T-helper 2 cell treated with Interferon-gamma antibody and Interleukin-4, amounts not matched to agents 5 μg/mL and 100 μg/mL, for 36 hours (primary cell): ENCODE results near the gene MKRN2.

Experiments
- DNase-seq: peaks from one replicate; pipeline ENCODE4 v3.0.0; 2021; ENCODE audit warnings: low spot score
- H3K27ac Mint-ChIP-seq: one replicate; pipeline ENCODE4 v1.8.0; 2021; ENCODE audit warnings: mild to moderate bottlenecking, mixed read lengths
- H3K27me3 Mint-ChIP-seq: one replicate; pipeline ENCODE4 v1.8.0; 2021; ENCODE audit warnings: low read depth, mixed read lengths
- H3K36me3 Mint-ChIP-seq: one replicate; pipeline ENCODE4 v1.8.0; 2021; ENCODE audit warnings: low read depth, mixed read lengths
- H3K4me1 Mint-ChIP-seq: one replicate; pipeline ENCODE4 v1.8.0; 2021; ENCODE audit warnings: low read depth, mixed read lengths
- H3K4me3 Mint-ChIP-seq: one replicate; pipeline ENCODE4 v1.8.0; 2022; ENCODE audit warnings: mild to moderate bottlenecking, moderate library complexity, mixed read lengths
- H3K9me3 Mint-ChIP-seq: one replicate; pipeline ENCODE4 v1.8.0; 2021; ENCODE audit warnings: mixed read lengths

MKRN2 gene

GRCh38 chr3:12556690-12557472 is at the start of gene MKRN2:
TSS of gene MKRN2 (plus strand) at chr3:12557087. CDS start at chr3:12557151, 64 bp downstream.
- Mint-ChIP-seq H3K9me3 (no peaks in the 10 kb centered on the region), H3K27ac (peak within 1 kb of the TSS; percentile 87), H3K4me3 (peak within 1 kb of the TSS; percentile 96), H3K36me3 (peaks cover 2% of the 10 kb centered on the region), H3K4me1 (peaks cover 41% of the 10 kb centered on the region), H3K27me3 (peaks cover 21% of the 10 kb centered on the region)
- DNase-seq = peak; percentile 84

DNA sequence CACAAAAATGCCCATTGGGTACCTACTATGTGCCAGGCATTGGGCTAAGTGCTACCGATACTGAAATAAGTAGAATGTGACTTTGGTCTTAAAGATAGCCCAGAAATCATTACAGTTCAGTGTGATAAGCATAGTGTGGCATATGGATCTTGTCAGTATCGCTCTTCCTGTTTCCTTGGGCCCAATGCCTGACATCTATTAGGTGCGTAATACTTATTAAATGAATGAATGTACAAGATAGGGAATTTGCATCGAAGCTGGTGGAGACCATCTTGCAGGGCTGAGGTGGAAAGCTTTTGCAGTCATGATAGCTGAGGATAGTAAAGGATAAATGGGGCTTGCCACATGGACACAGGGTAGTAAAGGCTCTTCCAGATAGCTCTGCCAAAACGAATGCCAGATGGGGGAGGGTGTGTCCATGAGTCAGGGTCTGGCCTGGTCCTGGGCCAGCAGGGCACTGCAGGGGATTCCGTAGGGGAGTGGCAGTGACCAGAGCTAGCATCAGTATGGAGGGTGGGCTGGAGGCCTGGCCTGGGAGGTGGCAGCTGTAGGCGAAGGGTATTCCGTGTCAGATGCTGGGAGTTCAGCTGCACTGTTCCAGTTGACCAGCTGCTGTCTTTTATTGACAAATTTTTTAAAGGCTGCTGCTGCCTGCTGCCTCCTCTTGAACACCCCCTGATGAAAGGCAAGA is 49.2 kb upstream of the MKRN2 start:
- H3K36me3 Mint-ChIP-seq = peaks cover 15% of the 10 kb centered on the region
- no peaks in the 10 kb centered on the region for H3K4me1 Mint-ChIP-seq
- no peaks in the 10 kb centered on the region for H3K9me3 Mint-ChIP-seq
- H3K27me3 Mint-ChIP-seq = no peaks in the 10 kb centered on the region
- H3K4me3 Mint-ChIP-seq = no peak overlapping the region
- DNase-seq = no peak
- H3K27ac Mint-ChIP-seq = no peak overlapping the region

DNA sequence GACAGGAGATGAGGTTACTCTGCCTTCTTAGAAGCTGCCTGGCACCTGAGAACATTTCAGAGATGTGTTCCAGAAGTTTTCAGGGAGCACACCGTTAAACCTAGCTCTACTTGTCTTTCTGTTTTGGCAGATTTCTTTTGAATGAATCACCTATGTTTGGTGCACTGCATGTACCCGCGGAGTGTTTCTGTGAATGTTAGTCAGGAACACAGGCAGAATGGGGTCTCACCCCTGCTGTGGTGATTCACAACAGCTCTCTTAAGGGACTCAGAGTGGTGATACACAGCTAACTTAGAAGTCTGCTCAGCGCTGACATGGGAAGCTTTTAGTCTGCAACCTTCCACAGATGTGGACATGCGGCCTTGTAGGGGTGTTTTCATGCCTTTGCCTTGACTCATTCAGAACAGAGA is 48.6 kb upstream of the MKRN2 start:
- no peaks in the 10 kb centered on the region for H3K4me1 Mint-ChIP-seq
- no peak overlapping the region for H3K4me3 Mint-ChIP-seq
- peaks cover 12% of the 10 kb centered on the region for H3K36me3 Mint-ChIP-seq
- H3K9me3 Mint-ChIP-seq = no peaks in the 10 kb centered on the region
- no peak overlapping the region for H3K27ac Mint-ChIP-seq
- DNase-seq = no peak
- H3K27me3 Mint-ChIP-seq = no peaks in the 10 kb centered on the region

DNA sequence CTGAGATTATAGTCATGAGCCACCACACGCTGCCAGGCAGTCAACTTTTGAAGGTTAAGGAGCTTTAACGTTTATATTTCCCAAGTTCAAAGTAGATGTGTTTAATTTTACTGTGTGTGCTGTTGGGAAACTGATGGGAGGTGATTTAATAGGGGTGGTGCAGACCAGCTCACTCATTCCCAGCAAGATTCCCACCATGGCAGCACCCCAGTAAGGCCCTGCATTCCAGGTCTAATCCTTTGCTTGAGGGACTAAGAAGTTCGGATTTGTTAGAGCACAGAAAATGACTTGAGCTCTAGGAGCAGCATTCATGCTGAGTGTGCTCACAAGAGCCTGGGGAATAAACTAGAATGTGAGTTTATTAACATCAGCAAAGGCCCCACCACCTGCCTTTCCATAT is 47.4 kb upstream of the MKRN2 start:
- H3K4me3 Mint-ChIP-seq = no peak overlapping the region
- DNase-seq = no peak
- no peaks in the 10 kb centered on the region for H3K4me1 Mint-ChIP-seq
- peaks cover 5% of the 10 kb centered on the region for H3K36me3 Mint-ChIP-seq
- no peak overlapping the region for H3K27ac Mint-ChIP-seq
- H3K27me3 Mint-ChIP-seq = no peaks in the 10 kb centered on the region
- no peaks in the 10 kb centered on the region for H3K9me3 Mint-ChIP-seq

- Mint-ChIP-seq H3K4me1 (no peaks in the 10 kb centered on the region), H3K27me3 (no peaks in the 10 kb centered on the region), H3K36me3 (peaks cover under 1% of the 10 kb centered on the region), H3K27ac (no peak overlapping the region), H3K9me3 (no peaks in the 10 kb centered on the region), H3K4me3 (no peak overlapping the region)
- no peak for DNase-seq
These were observed 44.3 kb upstream of the MKRN2 start for GRCh38 chr3:12512534-12513118.

DNA sequence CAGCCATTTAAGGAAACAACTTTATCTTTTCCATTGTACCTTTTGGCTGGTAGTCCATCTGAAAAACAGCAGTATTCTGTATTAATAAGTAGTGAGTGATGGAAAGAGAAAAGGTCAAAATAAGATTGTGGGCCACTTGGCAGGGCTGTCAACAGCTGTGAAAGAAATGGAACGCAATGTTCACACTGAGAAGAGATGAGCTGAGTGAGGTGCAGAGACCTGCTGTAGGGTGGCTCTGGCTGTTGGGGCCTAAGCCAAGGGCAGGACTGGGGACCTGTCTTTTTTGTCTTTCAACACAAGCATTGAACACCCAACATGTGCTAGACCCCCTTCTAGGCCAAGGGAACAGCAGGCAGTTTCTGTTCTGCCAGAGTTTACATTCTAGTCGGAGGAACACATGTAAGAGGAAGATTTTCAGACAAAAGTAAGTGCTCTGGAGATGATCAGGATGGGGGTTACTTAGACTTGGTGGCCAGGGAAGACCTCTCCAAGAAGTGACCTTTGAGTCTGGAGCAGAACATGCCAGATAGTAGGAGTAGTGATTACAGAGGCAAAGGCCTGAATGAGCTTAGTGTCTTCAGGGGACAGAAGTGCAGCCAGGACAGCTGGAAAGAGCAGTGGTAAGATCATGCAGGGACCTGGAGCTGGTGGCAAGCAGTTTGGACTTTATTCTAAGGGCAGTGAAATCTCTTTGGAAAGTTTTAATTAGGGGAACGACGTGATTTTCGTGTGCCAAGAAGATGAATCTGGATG is 43.0 kb upstream of the MKRN2 start:
- Mint-ChIP-seq H3K27me3 (no peaks in the 10 kb centered on the region), H3K4me3 (no peak overlapping the region), H3K36me3 (peaks cover under 1% of the 10 kb centered on the region), H3K9me3 (no peaks in the 10 kb centered on the region), H3K27ac (no peak overlapping the region), H3K4me1 (no peaks in the 10 kb centered on the region)
- no peak for DNase-seq

GRCh38 chr3:12515631-12516030 is 41.3 kb upstream of the MKRN2 start:
- no peak for DNase-seq
- H3K27ac Mint-ChIP-seq = no peak overlapping the region
- no peaks in the 10 kb centered on the region for H3K9me3 Mint-ChIP-seq

DNA sequence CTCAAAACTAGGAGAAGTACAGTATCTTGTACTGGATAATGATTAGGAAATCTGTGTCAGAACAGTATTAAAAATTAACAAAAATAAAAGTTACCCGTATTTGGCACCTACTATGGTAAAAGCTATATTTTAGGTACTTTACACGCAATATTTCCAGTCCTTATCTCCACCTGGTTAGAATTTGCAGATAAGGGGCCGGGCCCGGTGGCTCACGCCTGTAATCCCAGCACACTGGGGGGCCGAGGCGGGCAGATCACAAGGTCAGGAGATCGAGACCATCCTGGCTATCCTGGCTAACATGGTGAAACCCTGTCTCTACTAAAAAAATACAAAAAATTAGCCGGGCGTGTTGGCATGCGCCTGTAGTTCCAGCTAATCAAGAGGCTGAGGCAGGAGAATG is 40.0 kb upstream of the MKRN2 start:
- Mint-ChIP-seq H3K36me3 (peaks cover 7% of the 10 kb centered on the region), H3K27me3 (no peaks in the 10 kb centered on the region)

More at GRCh38 chr3:12515631-12516030, 41.3 kb upstream of the MKRN2 start:
- H3K4me1 Mint-ChIP-seq = no peaks in the 10 kb centered on the region
- no peaks in the 10 kb centered on the region for H3K27me3 Mint-ChIP-seq
- H3K4me3 Mint-ChIP-seq = no peak overlapping the region
- H3K36me3 Mint-ChIP-seq = peaks cover 2% of the 10 kb centered on the region

GRCh38 chr3:12518261-12519028 is 38.4 kb upstream of the MKRN2 start:
- Mint-ChIP-seq H3K36me3 (peaks cover 8% of the 10 kb centered on the region), H3K4me3 (no peak overlapping the region), H3K9me3 (peaks cover 4% of the 10 kb centered on the region), H3K27me3 (no peaks in the 10 kb centered on the region), H3K27ac (no peak overlapping the region), H3K4me1 (no peaks in the 10 kb centered on the region)
- DNase-seq = no peak

More for the DNA sequence above, 40.0 kb upstream of the MKRN2 start:
- H3K9me3 Mint-ChIP-seq = peaks cover 4% of the 10 kb centered on the region
- H3K27ac Mint-ChIP-seq = no peak overlapping the region
- no peak overlapping the region for H3K4me3 Mint-ChIP-seq
- no peak for DNase-seq
- no peaks in the 10 kb centered on the region for H3K4me1 Mint-ChIP-seq

- Mint-ChIP-seq H3K9me3 (peaks cover 4% of the 10 kb centered on the region), H3K27ac (no peak overlapping the region), H3K36me3 (peaks cover 8% of the 10 kb centered on the region), H3K4me1 (no peaks in the 10 kb centered on the region), H3K27me3 (no peaks in the 10 kb centered on the region), H3K4me3 (no peak overlapping the region)
- no peak for DNase-seq
These were observed 35.9 kb upstream of the MKRN2 start for GRCh38 chr3:12521010-12521409.

- peaks cover 8% of the 10 kb centered on the region for H3K36me3 Mint-ChIP-seq
- DNase-seq = no peak
- no peak overlapping the region for H3K4me3 Mint-ChIP-seq
- no peaks in the 10 kb centered on the region for H3K4me1 Mint-ChIP-seq
- H3K27ac Mint-ChIP-seq = no peak overlapping the region
- peaks cover 4% of the 10 kb centered on the region for H3K9me3 Mint-ChIP-seq
- H3K27me3 Mint-ChIP-seq = no peaks in the 10 kb centered on the region
These were observed 34.2 kb upstream of the MKRN2 start for GRCh38 chr3:12522721-12523120.

- no peak overlapping the region for H3K27ac Mint-ChIP-seq
- H3K4me1 Mint-ChIP-seq = no peaks in the 10 kb centered on the region
- DNase-seq = no peak
- H3K9me3 Mint-ChIP-seq = no peaks in the 10 kb centered on the region
- no peak overlapping the region for H3K4me3 Mint-ChIP-seq
- H3K36me3 Mint-ChIP-seq = peaks cover 5% of the 10 kb centered on the region
- H3K27me3 Mint-ChIP-seq = no peaks in the 10 kb centered on the region
These were observed 29.1 kb upstream of the MKRN2 start for GRCh38 chr3:12527757-12528143.

DNA sequence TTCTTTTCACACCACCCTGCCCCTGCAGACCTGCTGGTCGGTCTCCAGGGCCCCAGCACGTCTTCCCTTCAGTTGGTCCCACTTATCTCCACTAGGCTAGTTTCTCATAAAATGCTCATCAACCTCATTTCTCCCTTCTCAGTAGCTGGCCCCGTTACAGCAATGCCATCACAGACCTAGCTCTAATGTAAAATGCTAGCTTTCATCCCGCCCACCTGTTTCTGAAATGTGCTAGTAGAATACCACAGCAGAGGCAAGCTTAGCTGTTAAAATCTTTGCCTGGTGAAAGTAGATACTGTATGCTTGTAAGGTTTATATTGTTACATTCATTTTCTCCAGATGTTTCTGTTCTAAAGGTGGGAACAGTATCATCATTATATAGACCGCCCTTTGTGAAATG is 24.7 kb upstream of the MKRN2 start:
- no peak for DNase-seq
- H3K9me3 Mint-ChIP-seq = no peaks in the 10 kb centered on the region
- H3K4me3 Mint-ChIP-seq = no peak overlapping the region
- H3K36me3 Mint-ChIP-seq = peaks cover 5% of the 10 kb centered on the region
- no peak overlapping the region for H3K27ac Mint-ChIP-seq
- H3K27me3 Mint-ChIP-seq = no peaks in the 10 kb centered on the region
- H3K4me1 Mint-ChIP-seq = no peaks in the 10 kb centered on the region
